RWPE2 (cell line): ENCODE results near the gene FGF3.

Experiments used
- ATAC-seq: fragments of 200-7000 bp; cut with Tn5 transposase; 3 replicates; pipeline ENCODE4 v1.9.1; 2021; ENCODE audit warnings: low read depth
- DNase-seq: peaks from one replicate; pipeline ENCODE4 v3.0.0-alpha.2; 2020; ENCODE audit warnings: low spot score
- H3K27ac ChIP-seq: fragments of 450-650 bp; 2 replicates; pipeline ENCODE4 v1.5.1; 2017; ENCODE audit warnings: mild to moderate bottlenecking; ENCODE audit not compliant: poor library complexity, severe bottlenecking
- H3K27me3 ChIP-seq: fragments of 250-450 bp; sonication (Bioruptor Pico); 2 replicates; pipeline ENCODE4 v1.5.1; 2021; ENCODE audit warnings: mild to moderate bottlenecking, moderate library complexity; ENCODE audit not compliant: insufficient read depth, poor library complexity, severe bottlenecking
- H3K36me3 ChIP-seq: fragments of 250-450 bp; sonication (Bioruptor Pico); 2 replicates; pipeline ENCODE4 v1.5.1; 2020; ENCODE audit warnings: low read depth, mild to moderate bottlenecking, moderate library complexity
- H3K4me1 ChIP-seq: fragments of 250-450 bp; sonication (Bioruptor Pico); 2 replicates; pipeline ENCODE4 v1.5.1; 2021; ENCODE audit warnings: mild to moderate bottlenecking, moderate library complexity; ENCODE audit not compliant: insufficient read depth, poor library complexity, severe bottlenecking
- H3K4me3 ChIP-seq: fragments of 250-450 bp; sonication (Bioruptor Pico); 2 replicates; pipeline ENCODE4 v1.5.1; 2021; ENCODE audit warnings: mild to moderate bottlenecking, moderate library complexity; ENCODE audit not compliant: severe bottlenecking
- H3K9me3 ChIP-seq: fragments of 250-450 bp; sonication (Bioruptor Pico); 2 replicates; pipeline ENCODE4 v1.5.1; 2021; ENCODE audit warnings: mild to moderate bottlenecking, moderate library complexity; ENCODE audit not compliant: severe bottlenecking
- TF ChIP-seq, protein P1 (sequence below): fragments of 450-650 bp; IDR thresholded peaks from one replicate; pipeline ENCODE4 v1.5.1; 2017; ENCODE audit warnings: mild to moderate bottlenecking, moderate library complexity; ENCODE audit not compliant: poor library complexity, severe bottlenecking

FGF3 gene

DNA sequence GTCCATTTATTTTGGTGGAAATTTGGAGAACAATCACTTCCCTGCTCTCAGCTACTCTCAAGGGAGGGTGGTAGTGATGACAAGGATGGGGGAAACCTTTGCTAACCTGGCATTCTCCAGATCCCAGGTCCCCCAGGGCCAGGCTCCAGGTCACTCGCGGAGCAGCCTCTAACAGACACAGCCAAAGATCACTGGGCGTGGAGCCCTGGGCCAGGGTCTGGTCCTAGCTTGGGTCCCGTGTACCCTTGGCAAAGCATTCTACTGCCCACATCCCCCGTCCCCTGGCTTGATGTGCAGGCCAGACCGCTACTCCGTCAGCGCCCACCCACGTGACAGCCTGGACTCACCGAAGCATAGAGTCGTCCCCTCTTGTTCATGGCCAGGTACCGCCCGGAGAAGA lies 3.2 kb downstream of the FGF3 start:
- H3K4me1 ChIP-seq = no peaks in the 10 kb centered on the region
- no peaks in the 10 kb centered on the region for H3K9me3 ChIP-seq
- no peak for ATAC-seq
- no peak for DNase-seq
- TF ChIP-seq, protein P1, sequence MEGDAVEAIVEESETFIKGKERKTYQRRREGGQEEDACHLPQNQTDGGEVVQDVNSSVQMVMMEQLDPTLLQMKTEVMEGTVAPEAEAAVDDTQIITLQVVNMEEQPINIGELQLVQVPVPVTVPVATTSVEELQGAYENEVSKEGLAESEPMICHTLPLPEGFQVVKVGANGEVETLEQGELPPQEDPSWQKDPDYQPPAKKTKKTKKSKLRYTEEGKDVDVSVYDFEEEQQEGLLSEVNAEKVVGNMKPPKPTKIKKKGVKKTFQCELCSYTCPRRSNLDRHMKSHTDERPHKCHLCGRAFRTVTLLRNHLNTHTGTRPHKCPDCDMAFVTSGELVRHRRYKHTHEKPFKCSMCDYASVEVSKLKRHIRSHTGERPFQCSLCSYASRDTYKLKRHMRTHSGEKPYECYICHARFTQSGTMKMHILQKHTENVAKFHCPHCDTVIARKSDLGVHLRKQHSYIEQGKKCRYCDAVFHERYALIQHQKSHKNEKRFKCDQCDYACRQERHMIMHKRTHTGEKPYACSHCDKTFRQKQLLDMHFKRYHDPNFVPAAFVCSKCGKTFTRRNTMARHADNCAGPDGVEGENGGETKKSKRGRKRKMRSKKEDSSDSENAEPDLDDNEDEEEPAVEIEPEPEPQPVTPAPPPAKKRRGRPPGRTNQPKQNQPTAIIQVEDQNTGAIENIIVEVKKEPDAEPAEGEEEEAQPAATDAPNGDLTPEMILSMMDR = no peak
- no peak overlapping the region for H3K27ac ChIP-seq
- H3K4me3 ChIP-seq = no peak overlapping the region
- H3K36me3 ChIP-seq = no peaks in the 10 kb centered on the region
- H3K27me3 ChIP-seq = peaks cover 53% of the 10 kb centered on the region

DNA sequence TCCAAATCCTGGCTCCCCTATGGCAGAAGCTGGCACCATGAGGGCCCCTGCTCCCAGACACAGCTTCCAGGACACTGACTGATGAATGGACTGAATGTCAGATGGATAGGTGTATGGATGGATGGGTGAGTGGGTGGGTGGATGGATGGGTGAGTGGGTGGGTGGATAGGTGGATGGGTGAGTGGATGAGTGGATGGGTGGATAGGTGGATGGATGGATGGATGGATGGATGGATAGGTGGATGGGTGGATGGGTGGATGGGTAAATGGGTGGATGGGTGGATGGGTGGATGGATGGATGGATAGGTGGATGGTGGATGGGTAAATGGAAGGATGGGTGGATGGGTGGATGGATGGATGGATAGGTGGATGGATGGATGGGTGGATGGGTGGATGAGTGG lies 4.3 kb downstream of the FGF3 start:
- no peak overlapping the region for H3K4me3 ChIP-seq
- no peak overlapping the region for H3K27ac ChIP-seq
- DNase-seq (no peak), ATAC-seq (no peak)
- no peaks in the 10 kb centered on the region for H3K4me1 ChIP-seq
- TF ChIP-seq, protein P1 = no peak
- H3K27me3 ChIP-seq = peaks cover 44% of the 10 kb centered on the region
- no peaks in the 10 kb centered on the region for H3K36me3 ChIP-seq
- no peaks in the 10 kb centered on the region for H3K9me3 ChIP-seq

DNA sequence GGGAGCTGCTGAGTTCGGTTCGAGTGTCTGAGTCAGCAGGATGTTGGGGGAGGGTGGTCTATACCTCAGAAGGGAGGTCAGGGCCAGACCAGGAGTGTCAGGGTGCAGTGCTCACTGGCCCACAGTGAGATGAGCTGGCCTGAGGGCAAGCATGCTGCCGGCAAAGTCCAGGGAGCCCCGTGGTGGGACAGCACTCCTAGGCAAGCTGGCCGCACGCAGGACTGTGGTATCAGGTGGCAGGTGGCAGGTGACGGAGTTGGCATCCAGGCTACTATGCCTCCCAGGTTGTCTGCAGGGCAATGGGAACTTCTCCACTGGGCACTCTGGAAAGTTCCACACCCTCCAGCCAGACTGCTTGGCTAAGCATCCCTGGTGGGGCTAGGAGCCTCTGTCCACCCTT lies 4.8 kb downstream of the FGF3 start:
- H3K27me3 ChIP-seq = peaks cover 44% of the 10 kb centered on the region
- no peak overlapping the region for H3K4me3 ChIP-seq

DNA sequence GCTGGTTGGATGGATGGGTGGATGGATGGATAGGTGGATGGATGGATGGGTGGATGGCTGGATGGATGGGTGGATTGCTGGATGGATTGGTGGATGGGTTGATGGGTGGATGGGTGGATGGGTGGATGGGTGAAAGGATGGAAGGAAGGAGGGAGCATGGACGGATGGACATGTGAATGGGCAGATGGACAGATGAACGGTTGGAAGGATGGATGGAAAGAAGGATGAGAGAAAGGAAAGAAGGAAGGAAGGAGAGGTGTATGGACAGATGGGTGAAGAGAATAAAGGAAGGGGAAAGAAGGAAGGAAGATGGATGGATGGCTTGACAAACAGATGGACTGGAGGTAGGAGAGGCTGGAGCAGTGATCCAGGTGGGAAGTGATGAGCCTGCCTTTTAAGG lies 5.4 kb downstream of the FGF3 start:
- Histone ChIP-seq H3K27me3 (peaks cover 46% of the 10 kb centered on the region), H3K27ac (no peak overlapping the region), H3K4me1 (no peaks in the 10 kb centered on the region), H3K9me3 (no peaks in the 10 kb centered on the region), H3K4me3 (no peak overlapping the region), H3K36me3 (no peaks in the 10 kb centered on the region)
- TF ChIP-seq, protein P1 = no peak
- ATAC-seq (no peak), DNase-seq (no peak)

More for the DNA sequence above, 4.8 kb downstream of the FGF3 start:
- ATAC-seq (no peak), DNase-seq (no peak)
- Histone ChIP-seq H3K36me3 (no peaks in the 10 kb centered on the region), H3K9me3 (no peaks in the 10 kb centered on the region), H3K27ac (no peak overlapping the region), H3K4me1 (no peaks in the 10 kb centered on the region)
- TF ChIP-seq, protein P1 = no peak

DNA sequence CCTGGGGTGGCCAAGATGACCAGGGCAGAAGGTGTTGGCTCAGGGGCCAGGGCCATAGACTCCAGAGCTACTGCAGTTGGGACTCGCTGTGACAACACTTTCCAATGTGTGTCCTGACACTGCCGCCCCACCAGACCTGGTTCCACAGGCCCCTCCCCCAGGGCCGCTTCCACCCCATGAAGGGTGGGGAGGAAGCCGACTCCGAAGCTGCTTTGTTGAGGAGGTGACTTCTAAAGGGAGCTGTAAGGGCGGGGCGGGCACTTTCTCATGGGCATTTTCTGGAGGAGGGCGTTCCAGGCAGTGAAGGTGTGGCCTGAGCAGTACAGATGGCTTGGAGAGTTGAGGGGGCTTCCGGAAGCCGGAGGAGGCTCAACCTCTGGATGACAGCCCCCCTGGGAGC lies 6.3 kb downstream of the FGF3 start:
- no peaks in the 10 kb centered on the region for H3K4me1 ChIP-seq
- H3K4me3 ChIP-seq = no peak overlapping the region
- TF ChIP-seq, protein P1 = no peak
- H3K27ac ChIP-seq = no peak overlapping the region
- ATAC-seq (no peak), DNase-seq (no peak)
- H3K36me3 ChIP-seq = no peaks in the 10 kb centered on the region
- peaks cover 37% of the 10 kb centered on the region for H3K27me3 ChIP-seq
- no peaks in the 10 kb centered on the region for H3K9me3 ChIP-seq
